Dermis microvascular lymphatic vessel endothelial cell (primary cell): ENCODE data around the gene GREM1. TPM values are rescaled to one million over a fixed set of nuclear protein-coding genes. Genes with fewer than 3 reads are reported as not detected.
A peak's percentile ranks its signal among the peaks of the same experiment; 100 is the strongest.

ENCODE experiments used
- DNase-seq, 2 donors: peaks; one replicate each; pipeline versions ENCODE4 v3.0.0 to v3.0.0-alpha.2; 2010; ENCODE audit warnings: low read depth in 2 of 2
- total RNA-seq: library from RNA; depleted of rRNA; stranded (reverse); fragments of >200 nt; gene quantifications from 2 replicates; pipeline ENCODE4 v1.2.1, GENCODE V29; 2014

The GREM1 gene
- total RNA-seq, 1 donor from 2014 or later = under 0.01 TPM

DNA sequence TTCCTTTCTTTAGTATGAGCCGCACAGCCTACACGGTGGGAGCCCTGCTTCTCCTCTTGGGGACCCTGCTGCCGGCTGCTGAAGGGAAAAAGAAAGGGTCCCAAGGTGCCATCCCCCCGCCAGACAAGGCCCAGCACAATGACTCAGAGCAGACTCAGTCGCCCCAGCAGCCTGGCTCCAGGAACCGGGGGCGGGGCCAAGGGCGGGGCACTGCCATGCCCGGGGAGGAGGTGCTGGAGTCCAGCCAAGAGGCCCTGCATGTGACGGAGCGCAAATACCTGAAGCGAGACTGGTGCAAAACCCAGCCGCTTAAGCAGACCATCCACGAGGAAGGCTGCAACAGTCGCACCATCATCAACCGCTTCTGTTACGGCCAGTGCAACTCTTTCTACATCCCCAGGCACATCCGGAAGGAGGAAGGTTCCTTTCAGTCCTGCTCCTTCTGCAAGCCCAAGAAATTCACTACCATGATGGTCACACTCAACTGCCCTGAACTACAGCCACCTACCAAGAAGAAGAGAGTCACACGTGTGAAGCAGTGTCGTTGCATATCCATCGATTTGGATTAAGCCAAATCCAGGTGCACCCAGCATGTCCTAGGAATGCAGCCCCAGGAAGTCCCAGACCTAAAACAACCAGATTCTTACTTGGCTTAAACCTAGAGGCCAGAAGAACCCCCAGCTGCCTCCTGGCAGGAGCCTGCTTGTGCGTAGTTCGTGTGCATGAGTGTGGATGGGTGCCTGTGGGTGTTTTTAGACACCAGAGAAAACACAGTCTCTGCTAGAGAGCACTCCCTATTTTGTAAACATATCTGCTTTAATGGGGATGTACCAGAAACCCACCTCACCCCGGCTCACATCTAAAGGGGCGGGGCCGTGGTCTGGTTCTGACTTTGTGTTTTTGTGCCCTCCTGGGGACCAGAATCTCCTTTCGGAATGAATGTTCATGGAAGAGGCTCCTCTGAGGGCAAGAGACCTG lies 13.2 kb downstream of the GREM1 start:
- peak in 1 of 2 donors; percentile 56 for DNase-seq

- no peak for DNase-seq
Observed at GRCh38 chr15:32732574-32733157, 14.9 kb downstream of the GREM1 start.

- DNase-seq = no peak
Observed at GRCh38 chr15:32733281-32733680, 15.5 kb downstream of the GREM1 start.

GRCh38 chr15:32735989-32736700 lies 18.3 kb downstream of the GREM1 start:
- DNase-seq = no peak

DNA sequence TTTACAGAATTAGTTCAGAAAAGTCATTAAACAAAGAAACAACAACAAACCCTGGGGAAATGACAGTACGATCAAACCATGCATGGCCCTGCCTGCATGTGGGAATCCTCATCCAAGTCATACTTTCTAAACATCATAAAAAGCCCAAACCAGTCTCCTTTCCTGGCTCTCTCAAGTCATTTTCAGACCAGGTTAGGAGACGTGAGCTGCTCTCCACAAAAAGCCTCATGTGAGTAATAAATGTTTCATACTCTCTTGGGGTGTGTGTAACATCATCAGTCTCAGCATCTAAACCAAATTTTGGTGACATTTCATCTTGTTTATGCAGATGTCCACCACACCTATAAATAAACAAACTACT lies 18.9 kb downstream of the GREM1 start:
- DNase-seq = no peak

GRCh38 chr15:32737304-32737703 lies 19.5 kb downstream of the GREM1 start:
- no peak for DNase-seq

- DNase-seq = no peak
Observed at GRCh38 chr15:32738666-32739065, 20.9 kb downstream of the GREM1 start.

GRCh38 chr15:32739522-32740063 lies 21.8 kb downstream of the GREM1 start:
- no peak for DNase-seq

DNA sequence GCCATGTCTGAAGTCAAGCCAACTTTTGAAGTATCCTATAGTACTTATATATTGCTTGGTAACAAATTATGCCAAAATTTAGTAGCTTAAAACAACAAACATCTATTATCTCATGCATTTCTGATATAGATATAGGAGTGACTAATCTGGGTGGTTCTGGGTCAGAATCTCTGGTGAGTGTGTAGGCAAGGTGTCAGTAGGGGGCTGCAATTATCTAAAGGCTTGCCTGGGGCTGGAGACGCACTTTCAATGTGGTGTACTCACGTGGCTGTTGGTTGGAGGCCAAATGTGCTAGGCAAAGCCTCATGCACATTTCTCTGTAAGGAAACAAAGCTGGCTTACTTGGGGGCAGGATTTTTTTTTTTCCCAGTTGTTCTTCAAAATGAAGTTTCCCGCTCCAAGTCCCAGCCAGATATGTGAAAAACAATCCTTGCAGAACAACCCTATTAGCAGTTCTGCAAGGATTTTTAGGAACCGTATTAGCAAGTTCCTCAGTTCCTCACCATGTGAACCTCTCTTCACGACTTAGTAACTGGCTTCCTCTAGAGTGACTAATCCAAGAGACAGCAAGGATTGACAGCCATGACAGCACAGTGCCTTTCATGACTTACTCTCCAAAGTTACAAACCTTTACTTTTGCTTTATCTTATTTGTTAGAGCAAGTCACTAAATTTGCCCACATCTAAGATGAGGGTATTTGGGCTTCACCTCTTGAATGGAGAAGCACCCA lies 25.8 kb downstream of the GREM1 start:
- peak in 1 of 2 donors; percentile 17 for DNase-seq

GRCh38 chr15:32746116-32746857 lies 28.5 kb downstream of the GREM1 start:
- no peak for DNase-seq

- no peak for DNase-seq
Observed at GRCh38 chr15:32747921-32748342, 30.1 kb downstream of the GREM1 start.

DNA sequence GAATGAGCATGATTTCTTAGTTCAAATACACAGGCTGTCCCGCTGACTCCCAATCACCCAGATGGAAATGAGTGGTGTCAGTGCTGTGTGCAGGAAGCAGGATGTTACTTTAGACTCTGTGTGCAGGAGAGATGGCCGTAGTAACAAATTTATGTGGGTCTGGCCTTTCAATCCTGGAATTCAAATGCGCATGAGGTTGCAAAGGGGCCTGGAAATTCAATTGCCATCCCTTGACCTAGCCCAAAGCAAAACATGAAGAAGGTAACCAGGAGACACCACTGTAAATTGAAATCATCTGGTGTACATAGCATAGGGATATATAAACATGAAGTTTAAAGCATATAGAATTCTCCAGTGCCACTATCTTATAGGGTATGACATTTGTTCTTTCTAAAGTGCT lies 33.2 kb downstream of the GREM1 start:
- DNase-seq = no peak

DNA sequence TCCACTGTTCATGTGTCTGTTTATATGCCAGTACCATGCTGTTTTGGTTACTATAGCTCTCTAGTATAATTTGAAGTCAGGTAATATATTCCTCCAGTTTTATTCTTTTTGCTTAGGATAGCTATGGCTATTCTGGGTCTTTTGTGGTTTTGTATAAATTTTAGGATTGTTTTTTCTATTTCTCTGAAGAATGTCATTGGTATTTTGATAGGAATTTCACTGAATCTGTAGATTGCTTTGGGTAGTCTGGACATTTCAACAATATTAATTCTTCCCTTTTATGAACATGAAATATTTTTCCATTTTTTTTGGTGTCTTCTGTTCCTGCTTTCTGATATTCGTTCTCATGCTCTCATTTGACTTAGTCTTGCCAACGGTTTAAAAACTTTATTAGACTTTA lies 39.6 kb downstream of the GREM1 start:
- DNase-seq = no peak

DNA sequence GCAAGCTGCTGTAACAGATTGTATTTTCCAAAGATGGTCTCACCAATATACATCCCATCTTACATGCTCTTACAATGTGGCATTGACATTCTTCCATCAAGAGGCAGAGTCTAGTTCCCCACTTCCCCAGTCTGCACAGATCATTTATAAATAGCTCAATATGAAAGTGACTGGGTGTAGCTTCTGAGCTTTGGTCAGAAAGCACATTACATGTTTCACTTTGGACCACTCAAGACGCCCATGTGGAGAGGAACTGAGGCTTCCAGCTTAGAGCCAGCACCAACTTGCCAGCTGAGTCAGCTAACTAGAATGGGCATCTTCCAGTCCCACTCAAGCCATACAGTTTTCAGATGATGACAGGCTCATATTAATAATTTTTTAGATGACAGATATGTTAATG lies 45.5 kb downstream of the GREM1 start:
- no peak for DNase-seq

DNA sequence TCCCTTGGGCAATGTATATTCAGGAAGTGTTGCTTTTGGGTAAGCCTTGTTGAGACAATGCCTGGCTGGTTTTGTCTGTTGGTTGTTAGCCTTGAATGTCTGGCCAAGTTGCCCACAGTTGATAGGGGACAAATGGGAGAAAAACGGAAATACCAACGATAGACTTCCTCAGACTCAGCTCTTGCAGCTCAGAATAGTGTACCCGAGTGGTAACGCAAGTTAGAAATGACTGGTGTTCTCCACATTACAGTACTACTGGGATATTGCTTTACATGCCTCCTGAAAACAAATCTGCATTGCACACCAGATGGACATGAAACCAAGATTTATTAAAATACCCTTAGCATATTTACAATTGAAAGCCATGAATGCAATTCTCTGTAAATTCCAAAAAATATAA lies 47.4 kb downstream of the GREM1 start:
- DNase-seq = no peak

- DNase-seq = no peak
Observed at GRCh38 chr15:32766101-32766500, 48.3 kb downstream of the GREM1 start.

- no peak for DNase-seq
Observed at GRCh38 chr15:32767236-32767635, 49.4 kb downstream of the GREM1 start.

DNA sequence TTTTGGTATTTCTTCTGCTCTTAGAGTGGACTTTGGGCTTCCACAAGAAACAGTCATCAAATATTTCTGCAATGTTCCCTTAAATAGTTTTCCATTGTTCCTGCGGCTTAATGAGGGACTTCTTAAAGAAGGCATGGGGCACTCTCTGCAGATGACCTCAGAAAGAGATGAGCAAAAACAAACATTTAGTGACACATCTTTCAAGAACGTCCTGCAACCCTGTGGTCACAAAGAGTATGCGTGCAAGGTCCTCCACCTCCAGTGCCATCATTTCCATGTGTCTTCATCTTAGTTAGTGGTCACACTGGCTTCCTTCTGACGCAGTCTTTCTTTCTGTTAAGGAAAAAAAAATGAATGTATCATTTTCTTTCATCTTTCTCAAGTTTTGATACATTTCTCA lies 56.2 kb downstream of the GREM1 start:
- DNase-seq = peak in 1 of 2 donors; percentile 14

GRCh38 chr15:32775103-32775502 lies 57.3 kb downstream of the GREM1 start:
- no peak for DNase-seq

GRCh38 chr15:32778391-32779176 lies 60.8 kb downstream of the GREM1 start:
- DNase-seq = no peak
